ENCODE measurements around the gene WDR83.

DNA sequence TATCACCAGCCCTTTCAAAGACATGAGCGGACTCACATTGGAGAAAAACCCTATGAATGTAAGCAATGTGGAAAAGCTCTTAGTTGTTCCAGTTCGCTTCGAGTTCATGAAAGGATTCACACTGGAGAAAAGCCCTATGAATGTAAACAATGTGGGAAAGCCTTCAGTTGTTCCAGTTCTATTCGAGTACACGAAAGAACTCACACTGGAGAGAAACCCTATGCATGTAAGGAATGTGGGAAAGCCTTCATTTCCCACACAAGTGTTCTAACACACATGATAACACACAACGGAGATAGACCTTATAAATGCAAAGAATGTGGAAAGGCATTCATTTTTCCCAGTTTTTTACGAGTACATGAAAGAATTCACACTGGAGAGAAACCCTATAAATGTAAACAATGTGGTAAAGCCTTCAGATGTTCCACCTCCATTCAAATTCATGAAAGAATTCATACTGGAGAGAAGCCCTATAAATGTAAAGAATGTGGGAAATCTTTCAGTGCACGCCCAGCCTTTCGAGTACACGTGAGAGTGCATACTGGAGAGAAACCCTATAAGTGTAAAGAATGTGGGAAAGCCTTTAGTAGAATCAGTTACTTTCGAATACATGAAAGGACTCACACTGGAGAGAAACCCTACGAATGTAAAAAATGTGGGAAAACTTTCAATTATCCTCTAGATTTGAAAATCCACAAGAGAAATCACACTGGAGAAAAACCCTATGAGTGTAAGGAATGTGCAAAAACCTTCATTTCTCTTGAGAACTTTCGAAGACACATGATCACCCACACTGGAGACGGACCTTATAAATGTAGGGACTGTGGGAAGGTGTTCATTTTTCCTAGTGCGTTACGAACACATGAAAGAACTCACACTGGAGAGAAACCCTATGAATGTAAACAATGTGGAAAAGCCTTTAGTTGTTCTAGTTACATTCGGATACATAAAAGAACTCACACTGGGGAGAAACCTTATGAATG is 38.3 kb upstream of the WDR83 start:
- TF ChIP-seq, protein P1, sequence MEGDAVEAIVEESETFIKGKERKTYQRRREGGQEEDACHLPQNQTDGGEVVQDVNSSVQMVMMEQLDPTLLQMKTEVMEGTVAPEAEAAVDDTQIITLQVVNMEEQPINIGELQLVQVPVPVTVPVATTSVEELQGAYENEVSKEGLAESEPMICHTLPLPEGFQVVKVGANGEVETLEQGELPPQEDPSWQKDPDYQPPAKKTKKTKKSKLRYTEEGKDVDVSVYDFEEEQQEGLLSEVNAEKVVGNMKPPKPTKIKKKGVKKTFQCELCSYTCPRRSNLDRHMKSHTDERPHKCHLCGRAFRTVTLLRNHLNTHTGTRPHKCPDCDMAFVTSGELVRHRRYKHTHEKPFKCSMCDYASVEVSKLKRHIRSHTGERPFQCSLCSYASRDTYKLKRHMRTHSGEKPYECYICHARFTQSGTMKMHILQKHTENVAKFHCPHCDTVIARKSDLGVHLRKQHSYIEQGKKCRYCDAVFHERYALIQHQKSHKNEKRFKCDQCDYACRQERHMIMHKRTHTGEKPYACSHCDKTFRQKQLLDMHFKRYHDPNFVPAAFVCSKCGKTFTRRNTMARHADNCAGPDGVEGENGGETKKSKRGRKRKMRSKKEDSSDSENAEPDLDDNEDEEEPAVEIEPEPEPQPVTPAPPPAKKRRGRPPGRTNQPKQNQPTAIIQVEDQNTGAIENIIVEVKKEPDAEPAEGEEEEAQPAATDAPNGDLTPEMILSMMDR (IDR thresholded peaks at IDR 0.05): no peak
- no peak for TF ChIP-seq POLR2A (IDR thresholded peaks at IDR 0.05)
